T-helper 17 cell (primary cell): ENCODE data around the gene STXBP1. TPM values are rescaled to one million over a fixed set of nuclear protein-coding genes. Genes with fewer than 3 reads are reported as not detected.
A peak's percentile ranks its signal among the peaks of the same experiment; 100 is the strongest.

ENCODE experiments used
- ATAC-seq: fragments of 150-1000 bp; cut with Tn5 transposase; 2 replicates; pipeline ENCODE4 v1.10.0; 2021; ENCODE audit warnings: mild to moderate bottlenecking, moderate library complexity
- DNase-seq, 3 donors: peaks; one replicate each; pipeline versions ENCODE4 v3.0.0 to v3.0.0-alpha.2; 2020 to 2021
- H3K9me3 ChIP-seq: one replicate; pipeline ENCODE4 v1.7.0; 2013; ENCODE audit warnings: low read length, mild to moderate bottlenecking; ENCODE audit not compliant: control insufficient read depth, poor library complexity, severe bottlenecking
- H3K27ac Mint-ChIP-seq: one replicate; pipeline ENCODE4 v1.8.0; 2022; ENCODE audit warnings: mild to moderate bottlenecking, moderate library complexity, mixed read lengths
- H3K27me3 Mint-ChIP-seq: one replicate; pipeline ENCODE4 v1.8.0; 2022; ENCODE audit warnings: mixed read lengths
- H3K36me3 Mint-ChIP-seq: one replicate; pipeline ENCODE4 v1.8.0; 2022; ENCODE audit warnings: low read depth, mixed read lengths
- H3K4me1 Mint-ChIP-seq: one replicate; pipeline ENCODE4 v1.8.0; 2022; ENCODE audit warnings: mild to moderate bottlenecking, mixed read lengths
- H3K4me3 Mint-ChIP-seq: one replicate; pipeline ENCODE4 v1.8.0; 2022; ENCODE audit warnings: mild to moderate bottlenecking, moderate library complexity, mixed read lengths
- total RNA-seq, 4 donors: library from RNA in 2 of 4; stranded (reverse) in 2 of 4; gene quantifications; one replicate each; pipeline ENCODE4 v1.2.3 and lab custom pipeline; 2022 to 2026

STXBP1 gene
- total RNA-seq, 2 donors from 2014 or later, result 6.3 to 8.4 TPM

- ATAC-seq, result no peak
- Mint-ChIP-seq H3K4me3 (no peak overlapping the region), H3K4me1 (peaks cover 5% of the 10 kb centered on the region), H3K36me3 (no peaks in the 10 kb centered on the region), H3K27ac (no peak overlapping the region), H3K27me3 (peaks cover 4% of the 10 kb centered on the region)
- H3K9me3 ChIP-seq, result no peaks in the 10 kb centered on the region
- no peak for DNase-seq
These were observed 26.8 kb upstream of the STXBP1 start for GRCh38 chr9:127585161-127585819.

DNA sequence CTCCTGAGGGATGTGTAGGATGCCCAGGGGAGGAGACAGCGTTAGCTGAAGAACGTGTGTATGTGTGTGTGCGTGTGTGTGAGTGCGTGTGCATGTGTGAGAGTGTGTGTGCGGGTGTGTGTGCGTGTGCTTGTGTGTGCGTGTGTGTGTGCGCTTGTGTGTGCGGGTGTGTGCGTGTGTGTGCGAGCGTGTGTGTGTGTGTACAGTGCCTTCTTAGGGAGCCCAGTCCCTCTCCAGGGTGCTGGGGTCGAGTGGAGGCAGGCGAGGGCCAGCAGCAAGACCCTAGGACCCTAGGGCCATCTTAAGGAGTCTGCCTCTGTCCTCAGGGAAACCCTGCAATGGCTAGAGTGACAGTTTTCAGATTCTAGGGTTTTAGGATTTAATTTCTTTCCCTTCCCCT lies 26.0 kb upstream of the STXBP1 start:
- ATAC-seq (no peak), DNase-seq (no peak)
- no peaks in the 10 kb centered on the region for H3K36me3 Mint-ChIP-seq
- H3K27ac Mint-ChIP-seq, result no peak overlapping the region
- H3K4me1 Mint-ChIP-seq, result peaks cover 5% of the 10 kb centered on the region
- H3K4me3 Mint-ChIP-seq, result no peak overlapping the region
- H3K9me3 ChIP-seq, result no peaks in the 10 kb centered on the region
- H3K27me3 Mint-ChIP-seq, result peaks cover 5% of the 10 kb centered on the region

- DNase-seq, result peak; percentile 31 to 45 (median 34)
These were observed 25.5 kb upstream of the STXBP1 start for GRCh38 chr9:127586537-127586936.

GRCh38 chr9:127587966-127588365 lies 24.1 kb upstream of the STXBP1 start:
- no peak overlapping the region for H3K27ac Mint-ChIP-seq
- peaks cover 5% of the 10 kb centered on the region for H3K27me3 Mint-ChIP-seq
- H3K4me3 Mint-ChIP-seq, result no peak overlapping the region
- no peaks in the 10 kb centered on the region for H3K36me3 Mint-ChIP-seq
- H3K4me1 Mint-ChIP-seq, result peaks cover 5% of the 10 kb centered on the region
- DNase-seq (no peak), ATAC-seq (no peak)
- no peaks in the 10 kb centered on the region for H3K9me3 ChIP-seq

More at GRCh38 chr9:127586537-127586936, 25.5 kb upstream of the STXBP1 start:
- ATAC-seq, result peak; percentile 63
- Mint-ChIP-seq H3K4me1 (peaks cover 5% of the 10 kb centered on the region), H3K4me3 (no peak overlapping the region), H3K27me3 (peaks cover 5% of the 10 kb centered on the region), H3K36me3 (no peaks in the 10 kb centered on the region), H3K27ac (no peak overlapping the region)
- H3K9me3 ChIP-seq, result no peaks in the 10 kb centered on the region

GRCh38 chr9:127588740-127589506 lies 23.2 kb upstream of the STXBP1 start:
- Mint-ChIP-seq H3K4me1 (peaks cover 7% of the 10 kb centered on the region), H3K36me3 (no peaks in the 10 kb centered on the region), H3K27me3 (peaks cover 5% of the 10 kb centered on the region), H3K27ac (no peak overlapping the region), H3K4me3 (no peak overlapping the region)
- DNase-seq (no peak), ATAC-seq (no peak)
- H3K9me3 ChIP-seq, result no peaks in the 10 kb centered on the region

DNA sequence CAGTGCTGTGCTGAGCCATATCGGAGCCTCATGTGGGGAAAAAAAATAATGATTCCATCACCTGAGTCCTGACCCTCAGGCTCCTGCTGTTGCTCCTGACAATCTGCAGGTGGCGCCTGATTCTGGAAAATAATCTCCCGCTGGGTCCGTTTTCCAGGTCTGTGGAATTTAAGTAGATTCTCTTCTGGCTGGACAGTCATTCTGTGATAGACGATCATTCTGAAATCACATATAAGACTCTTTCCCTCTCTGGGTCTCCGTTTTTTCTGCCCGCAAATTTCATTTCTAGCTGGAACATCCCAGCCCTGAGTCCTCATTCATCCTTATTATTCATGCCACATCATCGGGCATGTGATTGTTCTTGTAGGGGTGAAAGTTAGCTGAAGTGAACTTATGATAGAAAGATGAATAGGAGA lies 22.1 kb upstream of the STXBP1 start:
- peaks cover 7% of the 10 kb centered on the region for H3K4me1 Mint-ChIP-seq
- peaks cover 5% of the 10 kb centered on the region for H3K27me3 Mint-ChIP-seq
- no peaks in the 10 kb centered on the region for H3K36me3 Mint-ChIP-seq
- ATAC-seq, result peak; percentile 62
- H3K9me3 ChIP-seq, result no peaks in the 10 kb centered on the region
- no peak overlapping the region for H3K27ac Mint-ChIP-seq
- DNase-seq, result no peak
- H3K4me3 Mint-ChIP-seq, result no peak overlapping the region

- Mint-ChIP-seq H3K36me3 (no peaks in the 10 kb centered on the region), H3K27me3 (no peaks in the 10 kb centered on the region), H3K4me3 (no peak overlapping the region), H3K27ac (no peak overlapping the region), H3K4me1 (peaks cover 2% of the 10 kb centered on the region)
- ATAC-seq, result no peak
- DNase-seq, result no peak
- no peaks in the 10 kb centered on the region for H3K9me3 ChIP-seq
These were observed 16.5 kb upstream of the STXBP1 start for GRCh38 chr9:127595611-127596010.

- H3K27ac Mint-ChIP-seq, result peak overlapping the region; percentile 49
- no peaks in the 10 kb centered on the region for H3K36me3 Mint-ChIP-seq
- H3K9me3 ChIP-seq, result no peaks in the 10 kb centered on the region
- no peak overlapping the region for H3K4me3 Mint-ChIP-seq
- no peak for DNase-seq
- ATAC-seq, result no peak
- no peaks in the 10 kb centered on the region for H3K27me3 Mint-ChIP-seq
- H3K4me1 Mint-ChIP-seq, result no peaks in the 10 kb centered on the region
These were observed 13.1 kb upstream of the STXBP1 start for GRCh38 chr9:127598839-127599549.

- H3K27ac Mint-ChIP-seq, result no peak overlapping the region
- H3K9me3 ChIP-seq, result no peaks in the 10 kb centered on the region
- ATAC-seq (no peak), DNase-seq (no peak)
- H3K4me3 Mint-ChIP-seq, result no peak overlapping the region
- H3K27me3 Mint-ChIP-seq, result no peaks in the 10 kb centered on the region
- no peaks in the 10 kb centered on the region for H3K4me1 Mint-ChIP-seq
- no peaks in the 10 kb centered on the region for H3K36me3 Mint-ChIP-seq
These were observed 12.6 kb upstream of the STXBP1 start for GRCh38 chr9:127599550-127599891.

DNA sequence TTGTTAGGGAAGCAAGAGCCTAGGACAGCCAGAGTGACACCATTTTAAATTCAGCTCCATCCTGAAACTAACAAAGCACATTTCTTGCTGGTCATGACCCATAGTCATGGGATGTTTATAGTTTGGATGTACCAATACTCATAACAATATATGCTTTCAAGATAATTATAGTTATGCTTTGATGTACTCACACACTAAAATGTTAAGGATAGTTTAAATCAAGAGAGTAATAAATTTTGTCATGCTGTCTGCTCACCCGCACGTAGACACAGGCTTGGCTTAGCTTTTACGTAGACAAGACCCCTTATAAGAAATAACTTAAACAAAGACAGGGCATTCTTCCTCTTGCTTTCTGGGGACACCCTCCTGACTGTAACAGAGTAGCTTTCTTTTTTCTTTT lies 8.9 kb upstream of the STXBP1 start:
- no peaks in the 10 kb centered on the region for H3K9me3 ChIP-seq
- H3K4me3 Mint-ChIP-seq, result no peak overlapping the region
- H3K36me3 Mint-ChIP-seq, result no peaks in the 10 kb centered on the region
- DNase-seq (no peak), ATAC-seq (no peak)
- H3K4me1 Mint-ChIP-seq, result peaks cover 5% of the 10 kb centered on the region
- no peak overlapping the region for H3K27ac Mint-ChIP-seq
- H3K27me3 Mint-ChIP-seq, result no peaks in the 10 kb centered on the region

GRCh38 chr9:127606043-127606442 lies 6.0 kb upstream of the STXBP1 start:
- Mint-ChIP-seq H3K36me3 (no peaks in the 10 kb centered on the region), H3K27me3 (peaks cover 8% of the 10 kb centered on the region), H3K4me3 (no peak overlapping the region), H3K27ac (no peak overlapping the region), H3K4me1 (peaks cover 19% of the 10 kb centered on the region)
- DNase-seq (no peak), ATAC-seq (no peak)
- H3K9me3 ChIP-seq, result no peaks in the 10 kb centered on the region

- peaks cover 28% of the 10 kb centered on the region for H3K4me1 Mint-ChIP-seq
- H3K36me3 Mint-ChIP-seq, result peaks cover 3% of the 10 kb centered on the region
- peaks cover 11% of the 10 kb centered on the region for H3K27me3 Mint-ChIP-seq
- DNase-seq (peak; percentile 67 to 74 (median 73)), ATAC-seq (peak; percentile 66)
- peak overlapping the region; percentile 89 for H3K4me3 Mint-ChIP-seq
- H3K27ac Mint-ChIP-seq, result peak overlapping the region; percentile 45
- H3K9me3 ChIP-seq, result no peaks in the 10 kb centered on the region
These were observed 3.7 kb upstream of the STXBP1 start for GRCh38 chr9:127608104-127608966.

DNA sequence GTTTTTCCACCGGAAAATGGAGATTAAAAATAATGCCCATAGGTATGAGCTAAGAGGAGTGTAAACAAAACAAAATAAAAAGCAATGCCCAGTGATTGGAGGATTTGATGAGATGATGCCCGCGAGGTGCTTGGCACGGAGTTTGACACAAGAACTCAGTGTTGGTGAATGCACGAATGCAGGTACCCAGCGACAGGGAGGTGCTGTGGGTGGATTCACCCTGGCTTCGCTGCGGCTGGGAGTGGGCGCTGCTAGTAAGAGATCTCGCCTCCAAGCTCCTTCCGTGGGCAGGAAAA lies 526 bp upstream of the STXBP1 start:
- H3K27ac Mint-ChIP-seq, result peak overlapping the region; percentile 57
- H3K4me3 Mint-ChIP-seq, result peak overlapping the region; percentile 95
- peaks cover 4% of the 10 kb centered on the region for H3K36me3 Mint-ChIP-seq
- peaks cover 17% of the 10 kb centered on the region for H3K27me3 Mint-ChIP-seq
- H3K9me3 ChIP-seq, result no peaks in the 10 kb centered on the region
- peaks cover 31% of the 10 kb centered on the region for H3K4me1 Mint-ChIP-seq
- DNase-seq (no peak), ATAC-seq (peak; percentile 12)
